HepG2 (cell line): Measurements from ENCODE around the gene TAF1B. TPM values are rescaled to one million over a fixed set of nuclear protein-coding genes. Genes with fewer than 3 reads are reported as not detected.

Experiments
- ARID4A ChIP-seq: sonication (generic); formaldehyde crosslinking; IDR thresholded peaks from 2 replicates; pipeline ENCODE4 v1.5.0; 2020; ENCODE audit warnings: mild to moderate bottlenecking, missing genetic modification reagents, borderline replicate concordance
- ATM ChIP-seq: fragments of 450-650 bp; IDR thresholded peaks from 2 replicates; pipeline ENCODE4 v1.7.1; 2017; ENCODE audit warnings: mild to moderate bottlenecking, borderline replicate concordance
- DDIT3 ChIP-seq: sonication (generic); formaldehyde crosslinking; IDR thresholded peaks from 2 replicates; pipeline ENCODE4 v1.4.0; 2020; ENCODE audit warnings: mild to moderate bottlenecking, missing genetic modification reagents
- DNMT1 ChIP-seq: sonication (generic); formaldehyde crosslinking; IDR thresholded peaks from 2 replicates; pipeline ENCODE4 v1.5.1; 2020; ENCODE audit warnings: mild to moderate bottlenecking, missing genetic modification reagents
- DRAP1 ChIP-seq: IDR thresholded peaks from 2 replicates; pipeline ENCODE4 v1.6.1; 2016; ENCODE audit warnings: missing genetic modification reagents, missing compliant biosample characterization
- E2F2 ChIP-seq: sonication (generic); formaldehyde crosslinking; IDR thresholded peaks from 2 replicates; pipeline ENCODE4 v1.4.0; 2020; ENCODE audit warnings: missing genetic modification reagents, borderline replicate concordance
- IKZF1 ChIP-seq: fragments of 450-650 bp; IDR thresholded peaks from 2 replicates; pipeline ENCODE4 v1.7.1; 2016
- IRF9 ChIP-seq: sonication (generic); formaldehyde crosslinking; IDR thresholded peaks from 2 replicates; pipeline ENCODE4 v1.8.0; 2022; ENCODE audit warnings: missing genetic modification reagents, mild to moderate bottlenecking, borderline replicate concordance
- NFIC ChIP-seq: IDR thresholded peaks from 2 replicates; pipeline ENCODE4 v1.6.1; 2012; ENCODE audit warnings: mild to moderate bottlenecking, low read length, inconsistent platforms
- NFYC ChIP-seq: IDR thresholded peaks from 2 replicates; pipeline ENCODE4 v1.6.1; 2016; ENCODE audit warnings: missing genetic modification reagents, missing compliant biosample characterization
- POLR2AphosphoS2 ChIP-seq: IDR thresholded peaks from 2 replicates; pipeline ENCODE4 v1.6.1; 2011; ENCODE audit warnings: low read depth, low read length, improper control_type of control experiment
- TGIF2 ChIP-seq: IDR thresholded peaks from 2 replicates; pipeline ENCODE4 v1.6.1; 2016; ENCODE audit warnings: control low read depth, missing compliant biosample characterization
- TMF1 ChIP-seq: sonication (generic); formaldehyde crosslinking; IDR thresholded peaks from 2 replicates; pipeline ENCODE4 v1.8.1; 2022; ENCODE audit warnings: low read depth, missing genetic modification reagents
- U2AF2 ChIP-seq: fragments of 200-400 bp; formaldehyde crosslinking; IDR thresholded peaks from 2 replicates; pipeline ENCODE4 v1.6.1; 2017; ENCODE audit warnings: low read depth, mild to moderate bottlenecking, low read length
- ZFX ChIP-seq: sonication (generic); formaldehyde crosslinking; IDR thresholded peaks from 2 replicates; pipeline ENCODE4 v1.4.0; 2020; ENCODE audit warnings: mild to moderate bottlenecking, low read depth, missing genetic modification reagents, moderate library complexity
- ZNF17 ChIP-seq: sonication (generic); formaldehyde crosslinking; IDR thresholded peaks from 2 replicates; pipeline ENCODE4 v1.5.0; 2020; ENCODE audit warnings: mild to moderate bottlenecking, missing genetic modification reagents
- ZNF274 ChIP-seq: sonication (generic); formaldehyde crosslinking; IDR thresholded peaks from 2 replicates; pipeline ENCODE4 v1.5.1; 2020; ENCODE audit warnings: mild to moderate bottlenecking, missing genetic modification reagents
- ZNF276 ChIP-seq: sonication (generic); formaldehyde crosslinking; IDR thresholded peaks from 2 replicates; pipeline ENCODE4 v1.4.0; 2020; ENCODE audit warnings: mild to moderate bottlenecking, low read depth, missing genetic modification reagents
- ZNF34 ChIP-seq: sonication (generic); formaldehyde crosslinking; IDR thresholded peaks from 2 replicates; pipeline ENCODE4 v1.4.0; 2020; ENCODE audit warnings: mild to moderate bottlenecking, missing genetic modification reagents, borderline replicate concordance
- ZNF570 ChIP-seq: sonication (generic); formaldehyde crosslinking; IDR thresholded peaks from 2 replicates; pipeline ENCODE4 v1.4.0; 2020; ENCODE audit warnings: mild to moderate bottlenecking, missing genetic modification reagents, borderline replicate concordance
- ZNF580 ChIP-seq: IDR thresholded peaks from 2 replicates; pipeline ENCODE4 v1.6.1; 2016; ENCODE audit warnings: low read depth, borderline replicate concordance
- ZSCAN29 ChIP-seq: sonication (generic); formaldehyde crosslinking; conservative IDR thresholded peaks from 2 replicates; pipeline ENCODE4 v1.4.0; 2020; ENCODE audit warnings: mild to moderate bottlenecking, missing genetic modification reagents
- polyA plus RNA-seq, 8 experiments: library from polyadenylated mRNA; depleted of rRNA in 3 of 8; stranded (reverse) in 7 of 8; unstranded in 1 of 8; fragments of >200 nt; fragmentation: Illumina TruSeq in 4 of 8; extraction: Trizol in 4 of 8; gene quantifications; 2 replicates each; pipeline versions ENCODE4 v1.2.1 to v1.2.3, GENCODE V29; 2011 to 2016; ENCODE audit warnings: low read depth in 4 of 8, missing spikeins in 1 of 8, mixed read lengths in 1 of 8; ENCODE audit not compliant: insufficient read depth in 1 of 8
- total RNA-seq, 5 experiments: library from RNA; depleted of rRNA; stranded (reverse); fragments of >200 nt; fragmentation: Illumina TruSeq; extraction: Trizol; gene quantifications; 2 replicates each; pipeline ENCODE4 v1.2.3, GENCODE V29; 2016; ENCODE audit warnings: low read depth in 1 of 5

The TAF1B gene
- total and polyA plus RNA-seq, 2 of the 13 experiments (the other 11 are each of a cell fraction or from before 2014, with no cell fraction given): 13.3 to 27.7 TPM

GRCh38 chr2:9889812-9890261 lies 46.6 kb downstream of the TAF1B start (continued):
- TF ChIP-seq ZFX (CRISPR knock-in tag) (no peak), U2AF2 (no peak), ZNF570 (no peak), DNMT1 (no peak), DRAP1 (CRISPR knock-in tag) (no peak), ZSCAN29 (0 out of 2 replicates have a peak, but pooled peaks have one; percentile 23), IRF9 (CRISPR knock-in tag) (no peak), ZNF274 (CRISPR knock-in tag) (no peak), ARID4A (CRISPR knock-in tag) (no peak), IKZF1 (no peak), E2F2 (CRISPR knock-in tag) (no peak), TGIF2 (CRISPR knock-in tag) (no peak), POLR2AphosphoS2 (no peak), DDIT3 (no peak), ZNF276 (CRISPR knock-in tag) (no peak), ZNF580 (CRISPR knock-in tag) (no peak), ZNF17 (CRISPR knock-in tag) (no peak), ATM (no peak), NFYC (CRISPR knock-in tag) (no peak), ZNF34 (no peak), TMF1 (CRISPR knock-in tag) (no peak), NFIC (0 out of 2 replicates have a peak, but pooled peaks have one; percentile 56)
